ENCODE results near the gene DUSP12. TPM values are rescaled to one million over a fixed set of nuclear protein-coding genes. Genes with fewer than 3 reads are reported as not detected.
A peak's percentile ranks its signal among the peaks of the same experiment; 100 is the strongest.

Gene DUSP12
- total and polyA plus RNA-seq, 9 of the 15 experiments (the other 6 are each of a cell fraction or from before 2014, with no cell fraction given): 10.4 to 81.4 (median 43.6) TPM

GRCh38 chr1:161770250-161770649 lies 20.7 kb downstream of the DUSP12 start:
- Histone ChIP-seq H3K4me2 (ENCODE audit: insufficient read depth, low read length) (no peak overlapping the region; the same call in 1 of the 2 replicates), H4K20me1 (replicated peaks; ENCODE audit: control insufficient read depth, insufficient read depth, low read length) (peaks cover 15% of the 10 kb centered on the region; the same call in 1 of the 2 replicates), H3K27ac (ENCODE audit: extremely low read depth, low read depth, low read length) (no peak overlapping the region), H3K9me3 (replicated peaks; ENCODE audit: control insufficient read depth, insufficient read depth, low read depth, low read length) (no peaks in the 10 kb centered on the region), H3K4me3 (no peak overlapping the region), H3K9me1 (ENCODE audit: control insufficient read depth, insufficient read depth, low read length) (no peaks in the 10 kb centered on the region), H2AFZ (ENCODE audit: low read depth, low read length) (no peak overlapping the region), H3K9ac (ENCODE audit: insufficient read depth in 1 of 2, low read depth in 2 of 2, low read length in 2 of 2) (no peak overlapping the region), H3K36me3 (ENCODE audit: control insufficient read depth, insufficient read depth, low read length) (peaks cover 11% of the 10 kb centered on the region), H3K79me2 (ENCODE audit: control insufficient read depth, insufficient read depth, low read length) (peaks cover 93% of the 10 kb centered on the region), H3K27me3 (ENCODE audit: control insufficient read depth in 2 of 2, insufficient read depth in 2 of 2, low read length in 2 of 2) (no peaks in the 10 kb centered on the region), H3K4me1 (replicated peaks in 1 of 2; ENCODE audit: control insufficient read depth in 2 of 2, insufficient read depth in 2 of 2, low read length in 2 of 2) (peaks cover 3 to 26% of the 10 kb centered on the region in 2 experiments; a peak in 3 of 5 replicates)
- ATAC-seq (0 out of 3 replicates have a peak, but pooled peaks have one; percentile 6), FAIRE-seq (no peak), DNase-seq (ENCODE audit: extremely low read depth in 1 of 4, low spot score in 3 of 4) (no peak)
- CTCF ChIA-PET (ENCODE audit: low intra/inter-chr PET ratio): no interaction called here
- in situ Hi-C loops (cut with MboI) (no loop called here), intact Hi-C loops (cut with micrococcal nuclease) (no loop called here)
- no TSS peak for BruUV-seq (replicated peaks)
- POLR2A ChIA-PET: interaction anchor here (1.2 kb wide), 1 partner anchor 365 kb away, joined by 3 read pairs; no protein-coding TSS in a partner anchor
- 71% methylated on average over 3 of the region's 3 CpGs for WGBS (ENCODE audit: insufficient coverage, low coverage, missing lambda C conversion rate)
- TF ChIP-seq NR2C2 (CRISPR knock-in tag; IDR thresholded peaks at IDR 0.05): no peak
- TF ChIP-seq NR2C2 (tag; IDR thresholded peaks at IDR 0.05): peak; percentile 42
- TF ChIP-seq NR4A1 (CRISPR knock-in tag; IDR thresholded peaks at IDR 0.05): no peak
- no peak for TF ChIP-seq NR4A1 (tag; IDR thresholded peaks at IDR 0.05)
- no peak for TF ChIP-seq RBM22 (IDR thresholded peaks at IDR 0.05; ENCODE audit: low read depth, low read length, poor library complexity, severe bottlenecking)
- TF ChIP-seq NR2C1 (IDR thresholded peaks at IDR 0.05): peak; percentile 60
- peak; percentile 71 for TF ChIP-seq NR2C1 (tag; IDR thresholded peaks at IDR 0.05)
- no peak for TF ChIP-seq EHMT2 (IDR thresholded peaks at IDR 0.05)
- TF ChIP-seq, protein P1, sequence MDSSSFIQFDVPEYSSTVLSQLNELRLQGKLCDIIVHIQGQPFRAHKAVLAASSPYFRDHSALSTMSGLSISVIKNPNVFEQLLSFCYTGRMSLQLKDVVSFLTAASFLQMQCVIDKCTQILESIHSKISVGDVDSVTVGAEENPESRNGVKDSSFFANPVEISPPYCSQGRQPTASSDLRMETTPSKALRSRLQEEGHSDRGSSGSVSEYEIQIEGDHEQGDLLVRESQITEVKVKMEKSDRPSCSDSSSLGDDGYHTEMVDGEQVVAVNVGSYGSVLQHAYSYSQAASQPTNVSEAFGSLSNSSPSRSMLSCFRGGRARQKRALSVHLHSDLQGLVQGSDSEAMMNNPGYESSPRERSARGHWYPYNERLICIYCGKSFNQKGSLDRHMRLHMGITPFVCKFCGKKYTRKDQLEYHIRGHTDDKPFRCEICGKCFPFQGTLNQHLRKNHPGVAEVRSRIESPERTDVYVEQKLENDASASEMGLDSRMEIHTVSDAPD (CRISPR knock-in tag; IDR thresholded peaks at IDR 0.05): no peak
- TF ChIP-seq ZNF592 (IDR thresholded peaks at IDR 0.05): 0 out of 2 replicates have a peak, but pooled peaks have one; percentile 28
- no peak for TF ChIP-seq E2F4 (CRISPR knock-in tag; IDR thresholded peaks at IDR 0.05; ENCODE audit: low read depth)
- no peak for TF ChIP-seq FIP1L1 (IDR thresholded peaks at IDR 0.05; ENCODE audit: low read depth, low read length, poor library complexity, severe bottlenecking)
- no peak for TF ChIP-seq CREB1 (IDR thresholded peaks at IDR 0.05)
- TF ChIP-seq CREB1 (CRISPR knock-in tag; IDR thresholded peaks at IDR 0.05): no peak
- TF ChIP-seq YY1 (IDR thresholded peaks at IDR 0.05; ENCODE audit: borderline replicate concordance in 1 of 3, control insufficient read depth in 1 of 3, extremely low read depth in 1 of 3, insufficient read depth in 3 of 3, insufficient read length in 1 of 3, insufficient replicate concordance in 2 of 3, low read depth in 1 of 3, low read length in 2 of 3): peak in 2 of 3 experiments; percentile 47 to 88
- no peak for TF ChIP-seq HCFC1 (IDR thresholded peaks at IDR 0.05; ENCODE audit: low read depth, low read length)
